ENCODE measurements around the gene ZNF862.

Gene ZNF862

GRCh38 chr7:149866139-149866778 lies 28.1 kb downstream of the ZNF862 start:
- no peak for DNase-seq (ENCODE audit: low spot score)

GRCh38 chr7:149866779-149867447 lies 28.7 kb downstream of the ZNF862 start:
- DNase-seq (ENCODE audit: low spot score), result no peak

GRCh38 chr7:149867762-149868622 lies 29.8 kb downstream of the ZNF862 start:
- DNase-seq (ENCODE audit: low spot score), result no peak

GRCh38 chr7:149868623-149869290 lies 30.6 kb downstream of the ZNF862 start:
- no peak for DNase-seq (ENCODE audit: low spot score)

GRCh38 chr7:149869291-149869650 lies 31.1 kb downstream of the ZNF862 start:
- DNase-seq (ENCODE audit: low spot score), result no peak

- no peak for DNase-seq (ENCODE audit: low spot score)
Observed at GRCh38 chr7:149869867-149870266, 31.7 kb downstream of the ZNF862 start.

GRCh38 chr7:149870274-149870673 lies 32.1 kb downstream of the ZNF862 start:
- no peak for DNase-seq (ENCODE audit: low spot score)

GRCh38 chr7:149870701-149871483 lies 32.7 kb downstream of the ZNF862 start:
- DNase-seq (ENCODE audit: low spot score), result no peak

- DNase-seq (ENCODE audit: low spot score), result no peak
Observed at GRCh38 chr7:149871576-149871975, 33.4 kb downstream of the ZNF862 start.

GRCh38 chr7:149872419-149873073 lies 34.4 kb downstream of the ZNF862 start:
- DNase-seq (ENCODE audit: low spot score), result peak; percentile 94

- peak; percentile 97 for DNase-seq (ENCODE audit: low spot score)
Observed at GRCh38 chr7:149873074-149873969, 35.1 kb downstream of the ZNF862 start, which contains the start of gene ATP6V0E2. TSS of gene ATP6V0E2 (plus strand) at chr7:149873969. CDS start at chr7:149874066, 97 bp downstream.

- DNase-seq (ENCODE audit: low spot score), result no peak
Observed at GRCh38 chr7:149873970-149874643, 35.9 kb downstream of the ZNF862 start.

GRCh38 chr7:149874644-149875028 lies 36.5 kb downstream of the ZNF862 start:
- DNase-seq (ENCODE audit: low spot score), result no peak

GRCh38 chr7:149875396-149875795 lies 37.2 kb downstream of the ZNF862 start:
- no peak for DNase-seq (ENCODE audit: low spot score)

- no peak for DNase-seq (ENCODE audit: low spot score)
Observed at GRCh38 chr7:149877890-149878522, 39.8 kb downstream of the ZNF862 start.

GRCh38 chr7:149878523-149878921 lies 40.3 kb downstream of the ZNF862 start:
- no peak for DNase-seq (ENCODE audit: low spot score)

- DNase-seq (ENCODE audit: low spot score), result no peak
Observed at GRCh38 chr7:149879271-149879743, 41.1 kb downstream of the ZNF862 start.

GRCh38 chr7:149879766-149880637 lies 41.8 kb downstream of the ZNF862 start:
- peak; percentile 12 for DNase-seq (ENCODE audit: low spot score)

All from Ammon's horn (tissue), 1 donor.